ENCODE measurements around the gene NUDT14.

NUDT14 gene

DNA sequence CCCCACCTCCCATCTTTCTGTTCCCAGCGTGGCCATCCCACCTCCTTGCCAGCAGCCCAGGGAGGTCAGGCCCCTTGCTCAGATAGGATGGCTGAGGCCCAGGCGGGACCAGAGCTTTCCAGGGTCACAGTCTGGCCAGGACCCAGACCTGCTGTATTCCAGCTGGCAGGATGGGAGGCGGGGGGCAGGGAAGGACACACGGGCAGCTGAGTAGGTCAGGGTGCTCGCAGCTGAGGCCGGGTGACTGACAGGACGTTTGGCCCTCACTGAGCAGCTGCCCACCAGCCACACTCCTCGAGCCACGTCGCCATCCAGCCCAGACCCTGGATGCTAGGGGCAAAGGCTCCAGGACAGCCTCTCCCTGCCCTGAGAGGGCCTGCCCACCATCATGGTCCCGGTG lies 4.0 kb downstream of the NUDT14 start:
- in situ Hi-C loops (cut with HindIII; ENCODE audit: low sequenced_read_pairs) = no loop called here

DNA sequence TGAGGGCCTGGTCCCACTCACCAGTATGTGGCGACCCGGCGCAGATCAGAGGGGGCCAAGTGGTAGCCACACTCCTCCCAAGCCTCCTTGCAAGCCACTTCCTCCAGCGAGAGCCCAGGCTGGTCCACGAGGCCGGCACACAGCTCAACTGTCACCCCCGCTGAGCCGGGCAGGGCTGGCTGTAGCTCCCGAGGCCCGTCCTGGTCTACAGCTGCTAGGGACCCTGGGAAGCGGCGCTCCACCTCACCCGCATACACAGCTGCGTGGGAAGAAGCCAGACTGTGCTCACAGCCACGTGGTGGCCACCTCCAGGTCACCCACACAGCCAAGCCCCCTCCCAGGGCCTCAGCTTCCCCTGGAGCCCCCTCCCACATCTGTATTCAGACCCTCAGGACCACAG lies 4.6 kb downstream of the NUDT14 start:
- in situ Hi-C loops (cut with HindIII; ENCODE audit: low sequenced_read_pairs) = no loop called here

DNA sequence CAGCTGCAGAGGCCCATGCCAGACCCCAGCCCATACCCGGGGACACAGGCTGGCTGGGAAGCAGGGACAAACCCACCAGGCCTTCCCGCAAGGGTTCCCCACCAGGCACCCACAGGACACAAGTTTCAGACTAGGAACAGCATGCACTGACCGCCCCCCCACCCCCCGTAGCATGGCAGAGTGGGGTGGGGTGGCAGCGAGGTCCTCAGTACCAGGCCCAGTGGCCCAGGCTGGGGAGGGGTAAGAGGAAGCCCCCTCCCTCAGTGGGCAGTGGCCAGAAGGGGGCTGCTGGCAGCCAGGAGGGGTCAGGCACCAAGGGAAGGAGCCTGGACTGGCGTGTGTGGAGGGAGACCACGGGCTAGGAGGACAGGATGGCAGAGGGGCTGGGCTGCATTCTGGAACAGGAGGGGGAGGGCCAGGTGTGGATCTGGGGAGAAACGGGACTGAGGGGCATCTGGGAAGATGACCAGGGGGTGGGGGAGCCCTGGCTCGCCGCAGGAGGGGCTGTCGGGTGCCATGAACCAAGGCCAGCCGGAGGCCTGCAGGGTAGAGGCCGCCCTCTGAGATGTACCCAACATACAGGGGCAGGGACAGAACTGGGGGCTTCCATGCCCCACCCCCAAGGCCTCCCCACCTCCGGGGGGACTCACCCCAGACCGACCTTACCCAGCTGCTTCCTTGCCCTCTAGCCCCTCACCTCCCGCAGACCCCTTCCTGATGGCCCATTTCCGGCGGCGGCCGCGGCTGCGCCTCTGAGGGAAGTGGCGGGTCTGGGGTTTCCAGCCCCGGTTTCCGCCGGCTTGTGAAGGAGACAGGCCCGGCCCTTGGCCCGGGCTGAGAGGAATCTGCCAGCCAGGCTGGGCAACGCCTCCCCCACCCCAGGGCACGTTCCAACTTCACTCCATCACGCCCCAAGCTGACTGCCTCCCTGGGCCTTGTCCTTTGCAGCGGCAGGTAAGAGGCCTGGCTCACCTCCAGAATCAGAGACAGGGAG lies 6.9 kb downstream of the NUDT14 start:
- in situ Hi-C loops (cut with HindIII; ENCODE audit: low sequenced_read_pairs) = no loop called here

GRCh38 chr14:105173145-105173544 lies 8.0 kb downstream of the NUDT14 start:
- in situ Hi-C loops (cut with HindIII; ENCODE audit: low sequenced_read_pairs) = no loop called here

DNA sequence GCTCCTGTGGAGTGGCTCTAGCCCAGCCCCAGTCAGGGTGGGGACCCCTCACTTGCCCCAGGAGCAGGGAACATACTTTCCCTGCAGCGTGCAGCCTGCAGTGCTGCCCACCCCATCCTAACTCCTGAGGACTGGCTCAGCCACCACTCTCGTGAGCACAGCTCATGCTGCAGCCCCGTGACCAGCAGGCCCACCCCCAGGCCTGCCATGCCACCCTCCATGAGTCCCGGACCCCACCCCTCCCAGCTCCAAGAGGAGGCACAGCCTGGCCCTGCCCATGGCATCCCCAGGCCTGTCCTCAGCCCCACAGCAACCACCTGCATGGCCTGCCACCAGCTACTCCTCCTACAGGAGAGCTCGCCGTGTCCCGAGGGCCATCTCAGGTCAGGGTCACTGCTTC lies 8.6 kb downstream of the NUDT14 start:
- in situ Hi-C loops (cut with HindIII; ENCODE audit: low sequenced_read_pairs) = no loop called here

- in situ Hi-C loops (cut with HindIII; ENCODE audit: low sequenced_read_pairs) = no loop called here
Observed at GRCh38 chr14:105171004-105171673, 10.0 kb downstream of the NUDT14 start.

GRCh38 chr14:105169776-105170655 lies 11.1 kb downstream of the NUDT14 start:
- in situ Hi-C loops (cut with HindIII; ENCODE audit: low sequenced_read_pairs) = no loop called here

- in situ Hi-C loops (cut with HindIII; ENCODE audit: low sequenced_read_pairs) = no loop called here
Observed at GRCh38 chr14:105168979-105169507, 12.1 kb downstream of the NUDT14 start.

- in situ Hi-C loops (cut with HindIII; ENCODE audit: low sequenced_read_pairs) = no loop called here
Observed at GRCh38 chr14:105168496-105168978, 12.6 kb downstream of the NUDT14 start, which contains the start of gene JAG2. TSS of gene JAG2 (minus strand) at chr14:105168776. CDS start at chr14:105168420, 356 bp downstream.

- in situ Hi-C loops (cut with HindIII; ENCODE audit: low sequenced_read_pairs) = no loop called here
Observed at GRCh38 chr14:105168093-105168420, 13.1 kb downstream of the NUDT14 start.

DNA sequence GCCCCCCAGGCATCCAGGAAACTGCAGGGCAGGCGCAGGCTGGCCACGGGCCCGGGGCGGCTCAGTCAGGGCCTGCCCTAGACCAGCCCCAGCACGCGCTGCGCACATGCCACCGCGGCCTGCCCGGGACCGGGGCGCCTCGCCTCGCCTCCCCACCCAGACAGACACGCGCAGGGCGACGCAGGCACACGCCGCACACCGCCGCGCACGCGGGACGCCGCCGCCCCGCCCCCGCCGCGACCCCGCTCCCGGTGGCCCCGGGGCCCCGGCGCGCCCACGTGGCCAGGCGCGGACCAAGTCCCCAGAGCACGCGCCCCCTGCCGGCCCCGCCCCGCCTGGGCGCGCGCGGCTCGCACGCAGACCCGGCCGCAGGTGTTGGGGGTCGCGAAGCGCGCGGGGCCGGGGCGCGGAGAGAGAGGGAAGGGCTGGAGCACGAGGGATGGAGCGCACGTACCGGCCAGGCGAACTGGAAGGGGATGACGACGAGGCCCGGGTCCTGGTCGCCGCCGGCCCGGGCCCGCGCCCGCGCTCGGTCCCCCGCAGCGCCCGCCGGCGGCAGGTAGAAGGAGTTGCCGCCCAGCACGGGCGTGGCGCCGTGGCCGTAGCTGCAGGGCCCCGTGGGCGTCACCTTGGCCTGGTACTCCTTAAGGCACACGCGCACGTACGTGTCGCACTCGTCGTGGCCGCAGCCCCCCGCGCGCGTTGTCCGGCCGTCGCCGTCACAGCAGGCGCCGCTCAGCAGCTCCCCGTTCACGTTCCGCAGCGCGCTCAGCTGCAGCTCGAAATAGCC lies 13.6 kb downstream of the NUDT14 start:
- in situ Hi-C loops (cut with HindIII; ENCODE audit: low sequenced_read_pairs) = no loop called here

GRCh38 chr14:105166571-105167302 lies 14.4 kb downstream of the NUDT14 start:
- in situ Hi-C loops (cut with HindIII; ENCODE audit: low sequenced_read_pairs) = no loop called here

- in situ Hi-C loops (cut with HindIII; ENCODE audit: low sequenced_read_pairs) = no loop called here
Observed at GRCh38 chr14:105165761-105166485, 15.2 kb downstream of the NUDT14 start.

DNA sequence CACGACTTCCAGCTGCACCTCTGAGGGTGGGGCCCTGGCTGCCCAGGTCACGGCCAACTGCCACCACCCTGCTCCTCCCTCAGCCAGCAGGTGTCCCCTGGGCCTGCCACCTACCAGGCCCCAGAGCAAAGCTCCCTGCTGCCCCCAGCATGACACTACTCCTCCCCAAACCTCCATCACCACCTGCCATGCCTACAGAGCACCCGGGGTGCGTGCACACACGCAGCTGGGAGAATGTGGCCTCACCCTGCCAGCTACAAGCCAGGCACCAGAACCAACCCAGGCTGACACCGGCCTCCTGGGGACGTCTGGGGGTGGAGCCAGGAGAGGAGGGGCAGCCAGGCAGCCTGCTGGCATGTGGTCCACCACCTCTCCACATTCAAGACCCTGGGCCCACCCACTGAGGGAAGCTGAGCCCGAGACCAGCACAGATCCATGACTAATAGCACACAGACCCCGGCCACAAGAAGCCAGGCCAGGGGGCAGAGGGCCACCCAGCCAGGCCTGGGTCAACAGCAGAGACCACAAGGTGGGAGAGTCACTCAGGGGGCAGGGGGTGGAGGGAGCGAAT lies 15.9 kb downstream of the NUDT14 start:
- in situ Hi-C loops (cut with HindIII; ENCODE audit: low sequenced_read_pairs) = no loop called here

GRCh38 chr14:105163040-105163742 lies 17.9 kb downstream of the NUDT14 start:
- in situ Hi-C loops (cut with HindIII; ENCODE audit: low sequenced_read_pairs) = no loop called here

GRCh38 chr14:105162669-105162979 lies 18.5 kb downstream of the NUDT14 start:
- in situ Hi-C loops (cut with HindIII; ENCODE audit: low sequenced_read_pairs) = no loop called here

- in situ Hi-C loops (cut with HindIII; ENCODE audit: low sequenced_read_pairs) = no loop called here
Observed at GRCh38 chr14:105161964-105162668, 19.0 kb downstream of the NUDT14 start.

Data from DLD1 (cell line).